Muscle layer of duodenum (tissue), 2 donors: Measurements from ENCODE around the gene MAP1S.

ENCODE experiments used
- H3K27ac ChIP-seq: one replicate; pipeline ENCODE4 v1.7.0; 2013; ENCODE audit warnings: mild to moderate bottlenecking, low read length
- H3K27me3 ChIP-seq: one replicate; pipeline ENCODE4 v1.7.0; 2013; ENCODE audit warnings: low read depth, mild to moderate bottlenecking, control low read depth, low read length
- H3K36me3 ChIP-seq, 2 donors: one replicate each; pipeline ENCODE4 v1.7.0; 2013; ENCODE audit warnings: low read length in 2 of 2, control low read depth in 1 of 2, mild to moderate bottlenecking in 1 of 2; ENCODE audit not compliant: insufficient read depth in 2 of 2, control insufficient read depth in 1 of 2
- H3K4me1 ChIP-seq, 2 donors: one replicate each; pipeline ENCODE4 v1.7.0; 2013; ENCODE audit warnings: low read length in 2 of 2, mild to moderate bottlenecking in 2 of 2, control low read depth in 1 of 2, moderate library complexity in 1 of 2; ENCODE audit not compliant: insufficient read depth in 2 of 2, control insufficient read depth in 1 of 2
- H3K4me3 ChIP-seq, 2 donors: one replicate each; pipeline ENCODE4 v1.7.0; 2013; ENCODE audit warnings: low read length in 2 of 2, low read depth in 1 of 2, mild to moderate bottlenecking in 1 of 2
- H3K9me3 ChIP-seq, 2 donors: one replicate each; pipeline ENCODE4 v1.7.0; 2013; ENCODE audit warnings: low read length in 2 of 2, control low read depth in 1 of 2, mild to moderate bottlenecking in 1 of 2; ENCODE audit not compliant: control insufficient read depth in 1 of 2
- donor health status: healthy.

Gene MAP1S

GRCh38 chr19:17718947-17719711 lies at the start of gene MAP1S:
Gene MAP1S, plus strand, starts transcription at chr19:17719480. Its CDS starts 23 bp downstream, at chr19:17719503.
- Histone ChIP-seq H3K27me3 (no peaks in the 10 kb centered on the region), H3K9me3 (no peaks in the 10 kb centered on the region), H3K4me3 (peak within 1 kb of the TSS; percentile 85 to 98), H3K36me3 (peaks cover under 1 to 4% of the 10 kb centered on the region in 2 donors), H3K4me1 (peaks cover 19 to 38% of the 10 kb centered on the region in 2 donors), H3K27ac (peak within 1 kb of the TSS; percentile 23)

GRCh38 chr19:17671906-17672305 lies 47.4 kb upstream of the MAP1S start:
- Histone ChIP-seq H3K9me3 (no peaks in the 10 kb centered on the region), H3K4me1 (no peaks in the 10 kb centered on the region), H3K27ac (no peak overlapping the region), H3K4me3 (no peak overlapping the region), H3K27me3 (no peaks in the 10 kb centered on the region), H3K36me3 (no peaks in the 10 kb centered on the region)

GRCh38 chr19:17673937-17674799 lies 45.1 kb upstream of the MAP1S start:
- no peaks in the 10 kb centered on the region for H3K4me1 ChIP-seq
- H3K27ac ChIP-seq = no peak overlapping the region
- no peak overlapping the region for H3K4me3 ChIP-seq
- H3K9me3 ChIP-seq = no peaks in the 10 kb centered on the region
- no peaks in the 10 kb centered on the region for H3K36me3 ChIP-seq
- H3K27me3 ChIP-seq = no peaks in the 10 kb centered on the region

- Histone ChIP-seq H3K36me3 (no peaks in the 10 kb centered on the region), H3K27ac (no peak overlapping the region), H3K4me1 (peaks cover 0 to 9% of the 10 kb centered on the region in 2 donors)
These were observed 43.0 kb upstream of the MAP1S start for GRCh38 chr19:17676295-17676694.

GRCh38 chr19:17677002-17677401 lies 42.3 kb upstream of the MAP1S start:
- Histone ChIP-seq H3K4me1 (peaks cover 0 to 9% of the 10 kb centered on the region in 2 donors), H3K36me3 (no peaks in the 10 kb centered on the region), H3K9me3 (no peaks in the 10 kb centered on the region), H3K27me3 (no peaks in the 10 kb centered on the region), H3K27ac (no peak overlapping the region), H3K4me3 (no peak overlapping the region)

More at GRCh38 chr19:17676295-17676694, 43.0 kb upstream of the MAP1S start:
- Histone ChIP-seq H3K9me3 (no peaks in the 10 kb centered on the region), H3K4me3 (no peak overlapping the region), H3K27me3 (no peaks in the 10 kb centered on the region)

GRCh38 chr19:17678836-17679235 lies 40.4 kb upstream of the MAP1S start:
- H3K27ac ChIP-seq = no peak overlapping the region
- peaks cover 0 to 9% of the 10 kb centered on the region in 2 donors for H3K4me1 ChIP-seq
- no peaks in the 10 kb centered on the region for H3K9me3 ChIP-seq
- peaks cover 1% of the 10 kb centered on the region for H3K27me3 ChIP-seq
- no peak overlapping the region for H3K4me3 ChIP-seq
- no peaks in the 10 kb centered on the region for H3K36me3 ChIP-seq

GRCh38 chr19:17679526-17680229 lies 39.6 kb upstream of the MAP1S start:
- Histone ChIP-seq H3K36me3 (no peaks in the 10 kb centered on the region), H3K27ac (no peak overlapping the region), H3K27me3 (peaks cover 5% of the 10 kb centered on the region), H3K9me3 (no peaks in the 10 kb centered on the region), H3K4me1 (peaks cover 0 to 9% of the 10 kb centered on the region in 2 donors), H3K4me3 (no peak overlapping the region)

GRCh38 chr19:17680230-17680722 lies 39.0 kb upstream of the MAP1S start:
- H3K27ac ChIP-seq = no peak overlapping the region
- H3K9me3 ChIP-seq = no peaks in the 10 kb centered on the region
- no peaks in the 10 kb centered on the region for H3K36me3 ChIP-seq
- peaks cover 5% of the 10 kb centered on the region for H3K27me3 ChIP-seq
- H3K4me3 ChIP-seq = peak overlapping the region in 1 of 2 donors; percentile 45
- peaks cover 0 to 9% of the 10 kb centered on the region in 2 donors for H3K4me1 ChIP-seq

GRCh38 chr19:17681505-17682125 lies 37.7 kb upstream of the MAP1S start:
- H3K4me3 ChIP-seq = no peak overlapping the region
- H3K27ac ChIP-seq = no peak overlapping the region
- peaks cover 0 to 17% of the 10 kb centered on the region in 2 donors for H3K4me1 ChIP-seq
- no peaks in the 10 kb centered on the region for H3K9me3 ChIP-seq
- H3K27me3 ChIP-seq = peaks cover 9% of the 10 kb centered on the region
- no peaks in the 10 kb centered on the region for H3K36me3 ChIP-seq

- Histone ChIP-seq H3K4me1 (peaks cover 0 to 24% of the 10 kb centered on the region in 2 donors), H3K4me3 (no peak overlapping the region), H3K36me3 (no peaks in the 10 kb centered on the region), H3K9me3 (no peaks in the 10 kb centered on the region), H3K27ac (no peak overlapping the region), H3K27me3 (peaks cover 14% of the 10 kb centered on the region)
These were observed 37.0 kb upstream of the MAP1S start for GRCh38 chr19:17682273-17682672.
